SK-N-SH treated with all-trans-retinoic acid at 6 μM for 48 hours (cell line): Measurements from ENCODE around the gene FOSL1.

Source experiments
- OSR1 ChIP-seq: fragments of 250-450 bp; sonication (Bioruptor Pico); IDR thresholded peaks from 2 replicates; pipeline ENCODE4 v1.8.0; 2022; ENCODE audit warnings: moderate library complexity, mild to moderate bottlenecking, inconsistent platforms
- PATZ1 ChIP-seq: fragments of 250-450 bp; sonication (Bioruptor Pico); IDR thresholded peaks from 2 replicates; pipeline ENCODE4 v1.8.0; 2020; ENCODE audit warnings: mild to moderate bottlenecking, moderate library complexity, borderline replicate concordance
- POU6F1 ChIP-seq: fragments of 250-450 bp; sonication (Bioruptor Pico); IDR thresholded peaks from 2 replicates; pipeline ENCODE4 v1.8.0; 2021; ENCODE audit warnings: low read depth, mild to moderate bottlenecking, moderate library complexity, borderline replicate concordance
- ZFP30 ChIP-seq: fragments of 450-650 bp; formaldehyde crosslinking; IDR thresholded peaks from 2 replicates; pipeline ENCODE4 v1.5.0; 2022; ENCODE audit warnings: mild to moderate bottlenecking, moderate library complexity

- TF ChIP-seq OSR1 (CRISPR knock-in tag) (no peak), PATZ1 (CRISPR knock-in tag) (no peak), ZFP30 (CRISPR knock-in tag) (no peak), POU6F1 (no peak)
Measured at GRCh38 chr11:65850217-65851082, 49.7 kb downstream of the FOSL1 start.
